Measurements from ENCODE around the gene PPP3CA.

PPP3CA gene

DNA sequence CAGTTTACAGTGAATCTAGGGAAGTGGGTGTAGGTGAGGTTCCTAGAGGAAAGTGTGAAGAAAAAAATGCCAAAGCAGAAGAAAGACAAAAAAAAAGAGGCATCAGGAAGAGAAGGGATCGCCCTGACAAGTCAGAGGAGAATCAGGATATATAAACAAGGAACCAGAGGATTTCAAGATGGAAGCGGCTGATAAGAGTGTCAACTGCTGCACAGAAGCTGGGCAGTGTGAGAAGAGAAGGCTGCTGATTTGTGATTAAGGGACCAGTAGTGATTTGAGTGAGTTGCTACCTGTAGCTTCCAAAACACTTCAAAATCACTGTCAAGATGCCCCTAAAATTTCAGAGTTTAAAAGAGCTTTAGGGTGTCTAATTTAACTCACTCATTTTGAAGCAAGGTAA is 258.2 kb downstream of the PPP3CA start:
- Mint-ChIP-seq H3K4me1 (no peaks in the 10 kb centered on the region), H3K27me3 (no peaks in the 10 kb centered on the region), H3K27ac (no peak overlapping the region), H3K4me3 (no peak overlapping the region), H3K9me3 (no peaks in the 10 kb centered on the region)
- ATAC-seq: no peak
- DNase-seq: no peak

- no peaks in the 10 kb centered on the region for H3K9me3 Mint-ChIP-seq
- H3K27me3 Mint-ChIP-seq: no peaks in the 10 kb centered on the region
- H3K4me1 Mint-ChIP-seq: no peaks in the 10 kb centered on the region
- H3K27ac Mint-ChIP-seq: peak overlapping the region in 1 of 2 donors; percentile 74
- DNase-seq (no peak), ATAC-seq (no peak)
- no peak overlapping the region for H3K4me3 Mint-ChIP-seq
Observed at GRCh38 chr4:101086801-101087586, 260.3 kb downstream of the PPP3CA start.

- no peak overlapping the region for H3K27ac Mint-ChIP-seq
- no peak overlapping the region for H3K4me3 Mint-ChIP-seq
- no peak for DNase-seq
- H3K27me3 Mint-ChIP-seq: no peaks in the 10 kb centered on the region
- no peak for ATAC-seq
- H3K4me1 Mint-ChIP-seq: no peaks in the 10 kb centered on the region
- H3K9me3 Mint-ChIP-seq: no peaks in the 10 kb centered on the region
Observed at GRCh38 chr4:101083131-101083530, 264.2 kb downstream of the PPP3CA start.

DNA sequence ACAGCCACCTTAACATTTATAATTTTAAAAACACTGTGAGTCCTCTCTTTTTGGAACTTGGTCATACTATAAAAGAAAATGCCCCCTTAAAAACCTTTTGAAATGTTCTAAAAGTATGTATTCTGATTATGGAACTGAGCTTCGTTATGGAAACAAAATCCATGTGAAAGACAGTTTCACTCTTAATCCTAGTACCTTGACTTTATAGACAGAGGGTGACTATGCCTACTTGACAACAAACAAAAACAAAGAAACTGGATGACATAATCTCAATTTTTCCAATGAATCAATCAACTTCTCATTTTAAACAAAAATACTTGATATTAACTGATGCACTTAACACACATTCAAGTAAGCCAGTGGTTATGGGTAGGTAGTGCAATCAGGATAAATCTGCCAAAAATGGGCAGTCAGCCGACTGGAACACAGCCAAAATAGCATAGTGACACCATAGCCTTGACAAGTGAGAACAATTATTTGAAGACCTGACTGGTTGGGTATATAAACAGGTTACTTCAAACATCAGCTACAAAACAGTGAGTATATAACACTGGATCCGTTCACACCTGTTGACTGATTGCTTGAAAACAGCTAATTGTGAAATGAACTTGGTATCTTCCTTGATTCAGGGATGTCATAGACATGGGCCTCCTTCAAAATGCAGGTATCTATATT is 265.5 kb downstream of the PPP3CA start:
- no peak for ATAC-seq
- H3K4me3 Mint-ChIP-seq: no peak overlapping the region
- H3K27ac Mint-ChIP-seq: no peak overlapping the region
- no peaks in the 10 kb centered on the region for H3K9me3 Mint-ChIP-seq
- DNase-seq: no peak
- H3K4me1 Mint-ChIP-seq: no peaks in the 10 kb centered on the region
- H3K27me3 Mint-ChIP-seq: no peaks in the 10 kb centered on the region

DNA sequence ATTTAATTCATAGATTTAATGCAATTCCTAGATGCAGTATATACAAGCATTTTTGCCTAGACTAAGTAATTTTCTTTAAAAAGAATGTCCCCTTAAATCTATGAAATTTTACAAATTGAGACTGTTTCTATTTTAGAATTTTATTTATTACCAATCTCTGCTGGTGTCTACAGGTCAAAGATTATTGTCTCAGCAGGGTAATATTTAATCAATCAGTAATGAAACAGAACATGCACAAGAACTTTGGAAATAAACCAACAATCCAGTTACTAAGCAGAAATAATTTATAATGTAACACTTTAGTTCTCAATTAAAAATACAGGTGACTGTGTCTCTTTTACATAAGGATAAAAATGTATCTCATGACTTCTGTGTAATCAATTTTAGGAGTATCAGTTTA is 266.2 kb downstream of the PPP3CA start:
- no peaks in the 10 kb centered on the region for H3K4me1 Mint-ChIP-seq
- H3K27ac Mint-ChIP-seq: no peak overlapping the region

DNA sequence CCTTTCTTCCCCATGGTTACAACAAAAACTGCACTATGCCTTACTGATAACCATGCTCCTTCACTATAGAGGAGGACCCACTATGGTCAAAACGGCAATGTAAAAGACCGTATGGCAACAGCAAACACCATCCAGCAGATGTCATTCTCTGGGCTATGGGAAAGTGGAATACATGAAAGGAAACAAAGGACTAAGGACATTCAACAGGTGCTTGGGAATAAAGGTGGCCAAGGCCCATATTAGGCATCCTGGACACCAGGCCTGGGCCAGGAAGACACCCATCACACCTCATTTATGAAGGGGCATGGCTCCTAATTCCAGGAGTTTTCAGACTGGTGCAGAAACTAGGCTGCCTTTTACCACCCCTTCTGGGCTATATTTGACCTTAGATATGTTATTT is 268.4 kb downstream of the PPP3CA start:
- no peaks in the 10 kb centered on the region for H3K9me3 Mint-ChIP-seq
- H3K27ac Mint-ChIP-seq: no peak overlapping the region
- H3K27me3 Mint-ChIP-seq: no peaks in the 10 kb centered on the region
- H3K4me3 Mint-ChIP-seq: no peak overlapping the region
- peaks cover 12% of the 10 kb centered on the region for H3K4me1 Mint-ChIP-seq
- ATAC-seq (no peak), DNase-seq (no peak)

More for the DNA sequence above, 266.2 kb downstream of the PPP3CA start:
- no peaks in the 10 kb centered on the region for H3K27me3 Mint-ChIP-seq
- ATAC-seq (no peak), DNase-seq (no peak)
- no peak overlapping the region for H3K4me3 Mint-ChIP-seq
- H3K9me3 Mint-ChIP-seq: no peaks in the 10 kb centered on the region

GRCh38 chr4:101076032-101076431 is 271.3 kb downstream of the PPP3CA start:
- Mint-ChIP-seq H3K27me3 (no peaks in the 10 kb centered on the region), H3K27ac (no peak overlapping the region), H3K4me3 (no peak overlapping the region), H3K9me3 (no peaks in the 10 kb centered on the region), H3K4me1 (peaks cover 12% of the 10 kb centered on the region)
- DNase-seq (no peak), ATAC-seq (no peak)

- H3K4me3 Mint-ChIP-seq: no peak overlapping the region
- H3K27ac Mint-ChIP-seq: no peak overlapping the region
- H3K9me3 Mint-ChIP-seq: no peaks in the 10 kb centered on the region
- ATAC-seq (no peak), DNase-seq (no peak)
- peaks cover 12% of the 10 kb centered on the region for H3K4me1 Mint-ChIP-seq
- H3K27me3 Mint-ChIP-seq: no peaks in the 10 kb centered on the region
Observed at GRCh38 chr4:101075536-101075935, 271.8 kb downstream of the PPP3CA start.

DNA sequence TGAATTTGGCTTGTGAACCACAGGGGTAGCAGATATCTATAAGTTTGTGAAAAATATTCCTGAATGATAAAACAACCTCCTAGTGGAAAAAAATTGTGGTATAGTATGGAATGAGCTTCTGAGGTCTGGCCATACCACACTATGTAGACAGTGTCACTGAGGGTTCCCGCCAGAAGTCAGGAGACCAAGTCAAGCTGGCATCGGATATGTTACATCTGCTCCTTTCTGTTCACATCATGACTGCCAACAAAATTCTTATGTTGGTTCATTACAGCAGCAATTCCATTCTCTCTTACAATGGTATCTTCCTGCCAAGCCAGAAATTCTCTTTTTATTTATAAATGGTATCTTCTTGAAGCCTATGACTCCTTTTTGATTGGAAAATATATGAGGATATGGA is 273.0 kb downstream of the PPP3CA start:
- H3K9me3 Mint-ChIP-seq: no peaks in the 10 kb centered on the region
- H3K4me1 Mint-ChIP-seq: peaks cover 12% of the 10 kb centered on the region
- peak overlapping the region in 1 of 2 donors; percentile 31 for H3K27ac Mint-ChIP-seq
- no peaks in the 10 kb centered on the region for H3K27me3 Mint-ChIP-seq
- ATAC-seq: no peak
- DNase-seq: no peak
- H3K4me3 Mint-ChIP-seq: no peak overlapping the region

DNA sequence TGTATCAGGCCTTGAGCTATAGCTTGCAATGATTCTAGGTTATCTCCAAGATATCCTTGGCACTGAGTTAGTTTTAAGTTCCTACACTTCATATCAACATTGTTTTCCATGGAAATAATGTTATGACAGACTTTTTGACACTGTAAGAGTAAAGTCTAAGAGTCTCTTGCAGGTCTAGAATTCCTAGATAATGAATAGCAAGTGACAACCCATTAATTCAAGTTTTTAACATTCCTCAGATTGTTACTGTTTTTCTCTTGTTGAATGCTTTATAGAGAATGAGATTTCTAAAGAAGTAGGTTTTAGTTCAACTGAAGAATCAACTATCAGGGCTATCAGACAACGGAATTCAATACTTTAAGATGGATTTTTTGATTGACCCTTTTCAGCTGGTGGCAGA is 276.1 kb downstream of the PPP3CA start:
- H3K9me3 Mint-ChIP-seq: no peaks in the 10 kb centered on the region
- DNase-seq: no peak
- H3K27me3 Mint-ChIP-seq: no peaks in the 10 kb centered on the region
- no peak for ATAC-seq
- no peak overlapping the region for H3K4me3 Mint-ChIP-seq
- H3K27ac Mint-ChIP-seq: no peak overlapping the region
- H3K4me1 Mint-ChIP-seq: peaks cover 12% of the 10 kb centered on the region

GRCh38 chr4:101068115-101068514 is 279.2 kb downstream of the PPP3CA start:
- no peak for ATAC-seq
- no peak overlapping the region for H3K27ac Mint-ChIP-seq
- no peak overlapping the region for H3K4me3 Mint-ChIP-seq
- no peaks in the 10 kb centered on the region for H3K27me3 Mint-ChIP-seq
- no peaks in the 10 kb centered on the region for H3K4me1 Mint-ChIP-seq
- no peak for DNase-seq
- H3K9me3 Mint-ChIP-seq: no peaks in the 10 kb centered on the region

GRCh38 chr4:101067383-101067782 is 279.9 kb downstream of the PPP3CA start:
- no peak for ATAC-seq
- Mint-ChIP-seq H3K27ac (no peak overlapping the region), H3K4me1 (no peaks in the 10 kb centered on the region), H3K27me3 (no peaks in the 10 kb centered on the region), H3K4me3 (no peak overlapping the region), H3K9me3 (no peaks in the 10 kb centered on the region)
- DNase-seq: no peak

DNA sequence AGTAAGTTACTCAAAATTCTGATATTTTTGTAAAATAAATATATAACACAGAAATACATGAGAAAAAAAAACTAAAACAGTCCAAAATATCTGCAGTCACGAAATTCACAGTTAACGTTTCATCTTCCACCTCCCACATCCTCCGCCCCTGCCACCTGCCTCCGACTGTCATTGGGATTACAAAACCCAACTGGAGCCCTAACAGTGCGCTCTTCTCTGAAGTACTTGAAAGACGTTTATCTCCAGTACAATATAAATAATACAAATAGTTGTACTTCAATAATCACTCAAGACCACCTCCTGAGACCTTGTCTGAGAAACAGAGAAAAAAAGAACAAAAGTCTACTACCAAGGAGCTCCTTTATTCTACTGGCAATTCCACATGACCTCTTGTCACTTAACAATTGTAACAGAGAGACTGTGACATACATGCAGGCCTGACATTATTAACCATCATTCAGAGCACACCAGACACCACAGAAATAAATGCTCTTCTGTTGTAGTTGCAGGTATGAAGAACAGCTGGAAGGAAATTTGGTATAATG is 280.6 kb downstream of the PPP3CA start:
- H3K4me1 Mint-ChIP-seq: no peaks in the 10 kb centered on the region
- ATAC-seq (no peak), DNase-seq (no peak)
- H3K9me3 Mint-ChIP-seq: no peaks in the 10 kb centered on the region
- no peak overlapping the region for H3K4me3 Mint-ChIP-seq
- H3K27ac Mint-ChIP-seq: no peak overlapping the region
- no peaks in the 10 kb centered on the region for H3K27me3 Mint-ChIP-seq

GRCh38 chr4:101065935-101066485 is 281.3 kb downstream of the PPP3CA start:
- ATAC-seq (no peak), DNase-seq (no peak)
- H3K4me1 Mint-ChIP-seq: no peaks in the 10 kb centered on the region
- no peaks in the 10 kb centered on the region for H3K27me3 Mint-ChIP-seq
- H3K27ac Mint-ChIP-seq: peak overlapping the region in 1 of 2 donors; percentile 9
- no peaks in the 10 kb centered on the region for H3K9me3 Mint-ChIP-seq
- no peak overlapping the region for H3K4me3 Mint-ChIP-seq

DNA sequence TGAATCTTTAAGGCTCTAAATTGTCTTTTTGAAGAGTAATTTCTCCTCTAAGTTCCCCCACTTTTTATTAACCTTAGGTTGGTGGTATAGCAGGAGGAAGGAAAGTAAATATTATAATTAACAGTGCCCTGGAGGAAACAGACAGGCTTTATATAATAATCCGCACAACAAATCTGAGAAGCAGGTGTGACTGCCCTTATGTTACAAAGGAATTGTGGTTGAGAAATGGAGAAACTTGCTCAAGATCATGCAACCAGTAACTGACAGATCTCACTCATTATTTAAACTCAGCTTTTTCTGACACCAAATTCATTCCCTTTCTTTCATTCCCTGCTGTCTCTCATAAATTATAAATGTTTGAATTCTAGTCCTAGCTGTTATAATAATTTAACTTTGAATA is 282.0 kb downstream of the PPP3CA start:
- DNase-seq (no peak), ATAC-seq (no peak)
- H3K4me3 Mint-ChIP-seq: no peak overlapping the region
- no peaks in the 10 kb centered on the region for H3K4me1 Mint-ChIP-seq
- no peaks in the 10 kb centered on the region for H3K9me3 Mint-ChIP-seq
- H3K27me3 Mint-ChIP-seq: no peaks in the 10 kb centered on the region
- H3K27ac Mint-ChIP-seq: peak overlapping the region in 1 of 2 donors; percentile 42

GRCh38 chr4:101064541-101065180 is 282.7 kb downstream of the PPP3CA start:
- Mint-ChIP-seq H3K9me3 (no peaks in the 10 kb centered on the region), H3K4me3 (no peak overlapping the region), H3K4me1 (no peaks in the 10 kb centered on the region), H3K27me3 (no peaks in the 10 kb centered on the region), H3K27ac (no peak overlapping the region)
- ATAC-seq: no peak
- no peak for DNase-seq
